Epithelial cell of esophagus (primary cell): ENCODE measurements around the gene PTPRR.
A peak's percentile ranks its signal among the peaks of the same experiment; 100 is the strongest.

Experiments used
- DNase-seq: peaks from one replicate; pipeline ENCODE4 v3.0.0; 2010; ENCODE audit warnings: low read depth
- H3K4me3 ChIP-seq: 2 replicates; pipeline ENCODE4 v1.5.1; 2011; ENCODE audit warnings: mild to moderate bottlenecking, low read length, control low read depth
- TF ChIP-seq, protein P1 (sequence below): IDR thresholded peaks from 2 replicates; pipeline ENCODE4 v1.5.1; 2011; ENCODE audit warnings: low read depth, mild to moderate bottlenecking, low read length, control low read depth, inconsistent platforms; ENCODE audit not compliant: insufficient read depth; ENCODE audit errors: missing control alignments

The PTPRR gene

GRCh38 chr12:70660620-70661219, 259.8 kb downstream of the PTPRR start:
- H3K4me3 ChIP-seq: no peak overlapping the region
- TF ChIP-seq, protein P1, sequence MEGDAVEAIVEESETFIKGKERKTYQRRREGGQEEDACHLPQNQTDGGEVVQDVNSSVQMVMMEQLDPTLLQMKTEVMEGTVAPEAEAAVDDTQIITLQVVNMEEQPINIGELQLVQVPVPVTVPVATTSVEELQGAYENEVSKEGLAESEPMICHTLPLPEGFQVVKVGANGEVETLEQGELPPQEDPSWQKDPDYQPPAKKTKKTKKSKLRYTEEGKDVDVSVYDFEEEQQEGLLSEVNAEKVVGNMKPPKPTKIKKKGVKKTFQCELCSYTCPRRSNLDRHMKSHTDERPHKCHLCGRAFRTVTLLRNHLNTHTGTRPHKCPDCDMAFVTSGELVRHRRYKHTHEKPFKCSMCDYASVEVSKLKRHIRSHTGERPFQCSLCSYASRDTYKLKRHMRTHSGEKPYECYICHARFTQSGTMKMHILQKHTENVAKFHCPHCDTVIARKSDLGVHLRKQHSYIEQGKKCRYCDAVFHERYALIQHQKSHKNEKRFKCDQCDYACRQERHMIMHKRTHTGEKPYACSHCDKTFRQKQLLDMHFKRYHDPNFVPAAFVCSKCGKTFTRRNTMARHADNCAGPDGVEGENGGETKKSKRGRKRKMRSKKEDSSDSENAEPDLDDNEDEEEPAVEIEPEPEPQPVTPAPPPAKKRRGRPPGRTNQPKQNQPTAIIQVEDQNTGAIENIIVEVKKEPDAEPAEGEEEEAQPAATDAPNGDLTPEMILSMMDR: no peak
- DNase-seq: peak; percentile 83

DNA sequence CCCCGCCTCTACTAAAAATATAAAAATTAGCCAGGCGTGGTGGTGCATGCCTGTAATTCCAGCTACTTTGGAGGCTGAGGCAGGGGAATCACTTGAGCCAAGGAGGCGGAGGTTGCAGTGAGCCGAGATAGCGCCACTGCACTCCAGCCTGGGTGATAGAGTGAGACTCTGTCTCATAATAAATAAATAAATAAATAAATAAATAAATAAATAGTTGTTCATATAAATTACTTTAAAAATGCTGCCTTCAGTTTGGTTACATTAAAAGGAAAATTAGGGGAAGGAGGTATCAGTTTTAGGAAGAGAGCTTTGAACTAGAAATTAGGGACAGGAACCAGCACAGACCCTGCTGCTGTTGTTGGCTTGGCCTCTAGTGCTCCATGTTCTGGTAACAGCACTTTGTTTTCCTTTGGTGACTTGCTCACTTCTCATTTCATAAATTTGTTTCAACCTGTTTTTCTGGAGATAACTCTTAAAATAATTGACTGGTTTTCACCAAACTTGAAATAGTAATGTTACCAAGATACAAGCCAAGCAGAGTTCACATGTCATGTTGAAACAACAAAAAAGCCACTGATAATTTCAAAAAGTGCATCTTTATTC, 260.4 kb downstream of the PTPRR start:
- no peak for DNase-seq
- TF ChIP-seq, protein P1: no peak
- no peak overlapping the region for H3K4me3 ChIP-seq

GRCh38 chr12:70659077-70659606, 261.4 kb downstream of the PTPRR start:
- TF ChIP-seq, protein P1: no peak
- no peak overlapping the region for H3K4me3 ChIP-seq
- no peak for DNase-seq

GRCh38 chr12:70657616-70658286, 262.8 kb downstream of the PTPRR start:
- H3K4me3 ChIP-seq: no peak overlapping the region
- TF ChIP-seq, protein P1: no peak
- no peak for DNase-seq

DNA sequence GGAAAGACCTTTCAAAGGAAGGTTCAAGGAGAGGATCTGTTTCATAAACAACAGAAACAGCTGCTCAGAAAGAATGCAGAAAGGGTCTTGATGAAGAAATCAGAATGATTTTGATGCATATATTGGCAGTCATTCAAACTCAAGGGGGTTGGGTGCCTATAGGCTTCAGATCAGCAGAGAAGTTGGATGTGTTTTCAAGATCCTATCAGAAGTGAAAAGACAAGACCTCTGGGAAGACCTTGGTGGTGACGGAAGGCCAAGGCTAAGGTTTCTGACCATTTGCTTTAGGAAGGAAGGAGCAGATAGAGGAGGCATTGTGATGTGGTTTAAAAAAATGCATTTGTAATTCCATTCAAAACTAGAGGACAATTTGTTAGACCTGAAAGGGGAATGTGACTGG, 268.1 kb downstream of the PTPRR start:
- no peak overlapping the region for H3K4me3 ChIP-seq
- TF ChIP-seq, protein P1: no peak
- DNase-seq: no peak

- DNase-seq: peak; percentile 30
- H3K4me3 ChIP-seq: no peak overlapping the region
- TF ChIP-seq, protein P1: no peak
Measured at GRCh38 chr12:70648831-70649230, 271.7 kb downstream of the PTPRR start.
